HFF-Myc (cell line): Measurements from ENCODE around the gene HMGN3.

ENCODE experiments used
- DNase-seq: peaks from one replicate; pipeline ENCODE4 v3.0.0-alpha.2; 2011; ENCODE audit warnings: low read depth; ENCODE audit errors: extremely low read depth
- H3K4me3 ChIP-seq: replicated peaks from 2 replicates; pipeline ENCODE4 v1.5.1; 2011; ENCODE audit warnings: low read depth, mild to moderate bottlenecking, control low read depth, low read length
- CTCF ChIP-seq: IDR thresholded peaks from 2 replicates; pipeline ENCODE4 v1.5.1; 2012; ENCODE audit warnings: mild to moderate bottlenecking, low read depth, low read length, control low read depth; ENCODE audit errors: missing control alignments

The HMGN3 gene

GRCh38 chr6:79233611-79234149 is 802 bp downstream of the HMGN3 start:
- DNase-seq: peak; percentile 52
- peak overlapping the region; percentile 95 for H3K4me3 ChIP-seq
- peak; percentile 9 for TF ChIP-seq CTCF

- peak overlapping the region; percentile 95 for H3K4me3 ChIP-seq
- no peak for DNase-seq
- no peak for TF ChIP-seq CTCF
Measured at GRCh38 chr6:79232696-79233462, 1.6 kb downstream of the HMGN3 start.

- no peak for TF ChIP-seq CTCF
- H3K4me3 ChIP-seq: no peak overlapping the region
- no peak for DNase-seq
Measured at GRCh38 chr6:79231666-79232065, 2.8 kb downstream of the HMGN3 start.

- H3K4me3 ChIP-seq: no peak overlapping the region
- no peak for TF ChIP-seq CTCF
- no peak for DNase-seq
Measured at GRCh38 chr6:79231101-79231500, 3.4 kb downstream of the HMGN3 start.

GRCh38 chr6:79230149-79230548 is 4.3 kb downstream of the HMGN3 start:
- H3K4me3 ChIP-seq: no peak overlapping the region
- no peak for TF ChIP-seq CTCF
- no peak for DNase-seq

- H3K4me3 ChIP-seq: no peak overlapping the region
- TF ChIP-seq CTCF: no peak
- no peak for DNase-seq
Measured at GRCh38 chr6:79227445-79227844, 7.0 kb downstream of the HMGN3 start.
